ENCODE results near the gene GRK5.

The GRK5 gene

GRCh38 chr10:119408969-119409371, 201.6 kb downstream of the GRK5 start:
- no peak overlapping the region for H3K4me3 ChIP-seq (ENCODE audit: low read depth, low read length)
- TF ChIP-seq CTCF (IDR thresholded peaks at IDR 0.05; ENCODE audit: low read depth, low read length), result no peak

- TF ChIP-seq CTCF (IDR thresholded peaks at IDR 0.05; ENCODE audit: low read depth, low read length), result no peak
- no peak overlapping the region for H3K4me3 ChIP-seq (ENCODE audit: low read depth, low read length)
These were observed 202.0 kb downstream of the GRK5 start for GRCh38 chr10:119409385-119409784.

- H3K4me3 ChIP-seq (ENCODE audit: low read depth, low read length), result no peak overlapping the region
- TF ChIP-seq CTCF (IDR thresholded peaks at IDR 0.05; ENCODE audit: low read depth, low read length), result no peak
These were observed 202.5 kb downstream of the GRK5 start for GRCh38 chr10:119409906-119410305.

GRCh38 chr10:119410361-119411116, 203.2 kb downstream of the GRK5 start:
- no peak for TF ChIP-seq CTCF (IDR thresholded peaks at IDR 0.05; ENCODE audit: low read depth, low read length)
- no peak overlapping the region for H3K4me3 ChIP-seq (ENCODE audit: low read depth, low read length)

GRCh38 chr10:119412244-119413092, 205.1 kb downstream of the GRK5 start:
- no peak overlapping the region for H3K4me3 ChIP-seq (ENCODE audit: low read depth, low read length)
- TF ChIP-seq CTCF (IDR thresholded peaks at IDR 0.05; ENCODE audit: low read depth, low read length), result no peak

GRCh38 chr10:119413093-119413453, 205.7 kb downstream of the GRK5 start:
- no peak for TF ChIP-seq CTCF (IDR thresholded peaks at IDR 0.05; ENCODE audit: low read depth, low read length)
- H3K4me3 ChIP-seq (ENCODE audit: low read depth, low read length), result no peak overlapping the region

- no peak overlapping the region for H3K4me3 ChIP-seq (ENCODE audit: low read depth, low read length)
These were observed 206.2 kb downstream of the GRK5 start for GRCh38 chr10:119413471-119414080.

More at GRCh38 chr10:119413471-119414080, 206.2 kb downstream of the GRK5 start:
- no peak for TF ChIP-seq CTCF (IDR thresholded peaks at IDR 0.05; ENCODE audit: low read depth, low read length)

Data from WI38 (cell line).